HG02885 (cell line): ENCODE results near the gene IFNA8.
A peak's percentile ranks its signal among the peaks of the same experiment; 100 is the strongest.
"Not testable (repeated sequence)": the region's sequence is repeated elsewhere in the genome, so short reads cannot be mapped to it uniquely, and the experiment has no call there.

Source experiments
- ATAC-seq: cut with Tn5 transposase; IDR thresholded peaks from one replicate; pipeline ENCODE4 v1.9.1; 2021; ENCODE audit warnings: mild to moderate bottlenecking; ENCODE audit not compliant: unreplicated experiment, poor library complexity

The IFNA8 gene

GRCh38 chr9:21415493-21416267, 6.8 kb downstream of the IFNA8 start:
- ATAC-seq, result no peak

- ATAC-seq, result peak; percentile 64
Observed at GRCh38 chr9:21428235-21428634, 19.3 kb downstream of the IFNA8 start.

- no peak for ATAC-seq
Observed at GRCh38 chr9:21429191-21429590, 20.3 kb downstream of the IFNA8 start.

- ATAC-seq, result peak; percentile 72
Observed at GRCh38 chr9:21432672-21433425, 23.9 kb downstream of the IFNA8 start.

- peak; percentile 48 for ATAC-seq
Observed at GRCh38 chr9:21434202-21435014, 25.5 kb downstream of the IFNA8 start.

- ATAC-seq, result not testable (repeated sequence)
Observed at GRCh38 chr9:21435015-21435383, 26.1 kb downstream of the IFNA8 start.

GRCh38 chr9:21440139-21440538, 31.2 kb downstream of the IFNA8 start, which contains the start of gene IFNA1:
Gene IFNA1, plus strand, starts transcription at chr9:21440439. Its CDS starts 69 bp downstream, at chr9:21440508.
- no peak for ATAC-seq

- ATAC-seq, result peak; percentile 89
Observed at GRCh38 chr9:21443849-21444625, 35.1 kb downstream of the IFNA8 start.

- not testable (repeated sequence) for ATAC-seq
Observed at GRCh38 chr9:21449312-21449711, 40.4 kb downstream of the IFNA8 start.

GRCh38 chr9:21450733-21451394, 41.9 kb downstream of the IFNA8 start:
- no peak for ATAC-seq

GRCh38 chr9:21452681-21453080, 43.8 kb downstream of the IFNA8 start:
- no peak for ATAC-seq

- ATAC-seq, result no peak
Observed at GRCh38 chr9:21454149-21454548, 45.2 kb downstream of the IFNA8 start.

- ATAC-seq, result peak; percentile 97
Observed at GRCh38 chr9:21455320-21455719, 46.4 kb downstream of the IFNA8 start.
